Panc1 (cell line): ENCODE measurements around the gene PRKAG2.

ENCODE experiments used
- CTCF ChIP-seq: fragments of 450-650 bp; IDR thresholded peaks from 2 replicates; pipeline ENCODE4 v1.5.1; 2017; ENCODE audit warnings: mild to moderate bottlenecking
- POLR2AphosphoS5 ChIP-seq: IDR thresholded peaks from 2 replicates; pipeline ENCODE4 v1.6.1; 2012; ENCODE audit warnings: mild to moderate bottlenecking, low read depth, low read length, moderate library complexity
- REST ChIP-seq, 2 experiments: IDR thresholded peaks; 2 replicates each; pipeline ENCODE4 v1.6.1; 2011 to 2012; ENCODE audit warnings: low read depth in 2 of 2, control low read depth in 1 of 2, low read length in 1 of 2, mild to moderate bottlenecking in 1 of 2, moderate library complexity in 1 of 2; ENCODE audit not compliant: insufficient read depth in 1 of 2
- SIN3A ChIP-seq: IDR thresholded peaks from 2 replicates; pipeline ENCODE4 v1.6.1; 2012; ENCODE audit warnings: low read depth, mild to moderate bottlenecking, low read length, moderate library complexity, borderline replicate concordance; ENCODE audit not compliant: insufficient read depth
- TCF7L2 ChIP-seq: IDR thresholded peaks from 2 replicates; pipeline ENCODE4 v1.6.1; 2011; ENCODE audit warnings: mild to moderate bottlenecking, low read depth, low read length, inconsistent platforms

- no peak for TF ChIP-seq CTCF
- no peak for TF ChIP-seq POLR2AphosphoS5
- no peak for TF ChIP-seq REST (IDR thresholded peaks at IDR 0.05; ENCODE audit: insufficient read depth in 1 of 2, low read depth in 2 of 2, low read length in 1 of 2)
- TF ChIP-seq SIN3A, result no peak
- TF ChIP-seq TCF7L2, result no peak
These were observed 265.9 kb downstream of the PRKAG2 start for GRCh38 chr7:151611041-151611440.
